Hematopoietic multipotent progenitor cell treated with erythropoietin and hydrocortisone succinate and interleukin-3 and kit ligand, for 17 days (in vitro differentiated cells): Measurements from ENCODE around the gene MARCHF5.
"Not testable (repeated sequence)": the region's sequence is repeated elsewhere in the genome, so short reads cannot be mapped to it uniquely, and the experiment has no call there.

Source experiments
- DNase-seq: peaks from one replicate; pipeline ENCODE4 v3.0.0-alpha.2; 2015; ENCODE audit warnings: low spot score

The MARCHF5 gene

GRCh38 chr10:92387289-92387940, 96.4 kb downstream of the MARCHF5 start:
- no peak for DNase-seq

GRCh38 chr10:92393173-92393572, 102.2 kb downstream of the MARCHF5 start:
- DNase-seq: not testable (repeated sequence)

DNA sequence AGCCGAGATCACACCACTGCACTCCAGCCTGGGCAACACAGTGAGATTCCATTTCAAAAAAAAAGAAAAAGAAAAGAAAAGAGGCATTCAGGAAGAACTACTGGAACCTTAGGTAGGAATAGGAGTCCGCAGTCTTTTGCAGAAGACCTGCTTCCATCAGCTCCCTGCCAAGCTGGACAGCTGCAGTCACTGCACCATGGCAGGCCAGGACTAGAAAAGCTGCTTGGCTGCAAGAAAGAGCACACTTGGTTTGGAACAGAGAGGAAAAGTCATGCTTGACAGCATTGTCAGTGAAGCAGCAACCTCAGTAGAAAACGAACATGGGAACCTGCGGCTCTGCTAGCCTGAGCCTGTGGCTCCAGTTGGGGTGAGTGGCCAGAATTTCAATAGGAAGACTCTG, 104.3 kb downstream of the MARCHF5 start:
- DNase-seq: no peak

- DNase-seq: not testable (repeated sequence)
Observed at GRCh38 chr10:92402234-92402633, 111.3 kb downstream of the MARCHF5 start.
